Left lung (tissue), 10 donors: ENCODE results near the gene MIA2. TPM values are rescaled to one million over a fixed set of nuclear protein-coding genes. Genes with fewer than 3 reads are reported as not detected.

Experiments used
- ATAC-seq: fragments of 200-7000 bp; cut with Tn5 transposase; one replicate; pipeline ENCODE4 v1.9.1; 2020; ENCODE audit warnings: moderate library complexity
- DNase-seq, 4 donors: peaks; one replicate each; pipeline ENCODE4 v3.0.0-alpha.2; 2013 to 2020
- H3K27ac ChIP-seq, 2 donors: fragments of 200-600 bp; sonication (generic) in 1 of 2; one replicate each; pipeline versions ENCODE4 v1.5.0 to v1.8.0; 2020 to 2021
- H3K27me3 ChIP-seq, 2 donors: fragments of 200-600 bp; sonication (generic) in 1 of 2; one replicate each; pipeline versions ENCODE4 v1.5.0 to v1.8.0; 2020 to 2021
- H3K36me3 ChIP-seq, 2 donors: fragments of 200-600 bp; sonication (generic) in 1 of 2; one replicate each; pipeline versions ENCODE4 v1.5.0 to v1.8.0; 2020 to 2021
- H3K4me1 ChIP-seq, 2 donors: fragments of 200-600 bp; one replicate each; pipeline ENCODE4 v1.8.0; 2021
- H3K4me3 ChIP-seq, 2 donors: fragments of 200-600 bp; sonication (generic) in 1 of 2; one replicate each; pipeline versions ENCODE4 v1.5.0 to v1.8.0; 2020 to 2021; ENCODE audit warnings: mild to moderate bottlenecking in 1 of 2
- H3K9me3 ChIP-seq, 2 donors: fragments of 200-600 bp; sonication (generic) in 1 of 2; one replicate each; pipeline versions ENCODE4 v1.5.0 to v1.8.0; 2020 to 2021
- intact Hi-C, 2 donors: fragments of 100-400 bp; cut with DNase I; formaldehyde crosslinking; loops; one replicate each; pipeline versions ENCODE4 v1.11.2 to v1.14.2; 2022
- polyA plus RNA-seq, 6 donors: library from polyadenylated mRNA; unstranded; fragments of 120-200 nt; gene quantifications; one replicate each; pipeline ENCODE4 v1.2.1, GENCODE V29; 2013; ENCODE audit not compliant: insufficient read length in 6 of 6
- total RNA-seq, 2 donors: library from RNA; stranded (reverse); fragmentation: NEBNext Ultra II Directional; extraction: Animal tissue kit (Norgen Biotek cat#: 25700); gene quantifications; one replicate each; pipeline ENCODE4 v1.2.1, GENCODE V29; 2021
- TF ChIP-seq, protein P1 (sequence below), 2 donors: fragments of 200-600 bp; sonication (generic) in 1 of 2; IDR thresholded peaks; one replicate each; pipeline versions ENCODE4 v1.5.0 to v1.8.0; 2021; ENCODE audit warnings: antibody characterized with exemption in 2 of 2
- donor health status: DM: no; HTN: yes; CAD: no.
- donor health status: DM: no; HTN: no; CAD: no.

MIA2 gene
- total and polyA plus RNA-seq, 8 donors = 18.5 to 35.8 (median 22.3) TPM

DNA sequence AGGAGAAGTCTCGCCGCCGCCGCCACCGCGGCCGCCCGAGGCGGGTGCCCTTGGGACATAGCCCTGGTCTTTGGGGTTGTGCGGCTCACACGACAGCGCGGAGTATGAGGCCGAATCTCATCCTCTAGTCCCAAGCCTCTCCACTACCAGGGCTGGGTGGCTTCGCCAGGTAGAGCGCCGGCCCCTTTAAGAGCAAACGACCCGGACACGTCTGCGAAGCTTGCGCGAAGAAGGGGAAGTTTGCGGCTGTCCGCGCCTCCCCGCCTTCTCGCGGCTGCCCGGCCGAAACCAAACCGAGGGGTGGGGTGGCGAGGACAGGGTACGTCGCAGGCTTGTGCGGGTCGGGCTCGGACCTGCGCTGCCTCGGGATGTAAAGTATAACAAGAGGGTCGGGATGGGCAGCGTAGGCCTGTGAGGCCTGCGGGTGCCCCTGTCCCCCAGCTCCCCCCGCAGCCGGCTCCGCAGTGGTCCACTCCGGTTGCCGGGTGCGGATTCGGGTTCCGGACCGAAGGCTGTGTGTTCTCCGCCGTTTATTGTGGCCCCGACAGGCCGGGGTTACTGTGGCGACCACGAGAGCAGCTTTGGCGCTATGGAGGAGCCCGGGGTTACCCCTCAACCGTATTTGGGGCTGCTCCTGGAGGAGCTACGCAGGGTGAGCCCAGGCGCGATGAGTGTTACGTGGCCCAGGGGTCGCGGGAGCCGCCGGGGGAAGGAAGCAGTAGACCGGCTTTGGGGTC, 33.3 kb downstream of the MIA2 start:
- Histone ChIP-seq H3K4me3 (peak overlapping the region; percentile 87 to 90), H3K36me3 (no peaks in the 10 kb centered on the region), H3K9me3 (peaks cover 0 to 3% of the 10 kb centered on the region in 2 donors), H3K27ac (peak overlapping the region; percentile 98 to 100), H3K27me3 (no peaks in the 10 kb centered on the region), H3K4me1 (peaks cover 11 to 38% of the 10 kb centered on the region in 2 donors)
- TF ChIP-seq, protein P1, sequence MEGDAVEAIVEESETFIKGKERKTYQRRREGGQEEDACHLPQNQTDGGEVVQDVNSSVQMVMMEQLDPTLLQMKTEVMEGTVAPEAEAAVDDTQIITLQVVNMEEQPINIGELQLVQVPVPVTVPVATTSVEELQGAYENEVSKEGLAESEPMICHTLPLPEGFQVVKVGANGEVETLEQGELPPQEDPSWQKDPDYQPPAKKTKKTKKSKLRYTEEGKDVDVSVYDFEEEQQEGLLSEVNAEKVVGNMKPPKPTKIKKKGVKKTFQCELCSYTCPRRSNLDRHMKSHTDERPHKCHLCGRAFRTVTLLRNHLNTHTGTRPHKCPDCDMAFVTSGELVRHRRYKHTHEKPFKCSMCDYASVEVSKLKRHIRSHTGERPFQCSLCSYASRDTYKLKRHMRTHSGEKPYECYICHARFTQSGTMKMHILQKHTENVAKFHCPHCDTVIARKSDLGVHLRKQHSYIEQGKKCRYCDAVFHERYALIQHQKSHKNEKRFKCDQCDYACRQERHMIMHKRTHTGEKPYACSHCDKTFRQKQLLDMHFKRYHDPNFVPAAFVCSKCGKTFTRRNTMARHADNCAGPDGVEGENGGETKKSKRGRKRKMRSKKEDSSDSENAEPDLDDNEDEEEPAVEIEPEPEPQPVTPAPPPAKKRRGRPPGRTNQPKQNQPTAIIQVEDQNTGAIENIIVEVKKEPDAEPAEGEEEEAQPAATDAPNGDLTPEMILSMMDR (IDR thresholded peaks at IDR 0.05) = no peak
- intact Hi-C loops = no loop called here
- peak; percentile 93 for ATAC-seq
- peak; percentile 86 to 97 (median 88) for DNase-seq

DNA sequence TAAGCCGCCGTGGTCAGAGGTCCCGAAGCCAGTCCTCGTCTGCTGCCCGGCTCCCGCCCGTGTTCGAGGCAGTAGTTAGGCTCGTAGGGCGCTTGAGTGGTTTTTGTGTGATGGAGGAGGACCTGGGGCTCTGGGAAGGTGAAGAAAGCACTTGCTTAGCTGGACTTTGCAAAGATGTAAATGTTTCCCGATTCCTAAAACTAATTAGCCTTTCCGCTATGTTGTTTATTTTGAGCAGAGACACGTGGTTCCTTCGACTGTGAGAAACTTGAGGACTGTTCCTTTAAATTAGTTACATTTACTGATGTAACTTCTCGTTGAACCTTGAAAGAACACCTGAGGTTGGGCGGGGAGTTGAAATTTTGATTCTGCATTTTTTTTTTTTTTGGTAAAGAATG, 33.9 kb downstream of the MIA2 start:
- H3K9me3 ChIP-seq = no peaks in the 10 kb centered on the region

DNA sequence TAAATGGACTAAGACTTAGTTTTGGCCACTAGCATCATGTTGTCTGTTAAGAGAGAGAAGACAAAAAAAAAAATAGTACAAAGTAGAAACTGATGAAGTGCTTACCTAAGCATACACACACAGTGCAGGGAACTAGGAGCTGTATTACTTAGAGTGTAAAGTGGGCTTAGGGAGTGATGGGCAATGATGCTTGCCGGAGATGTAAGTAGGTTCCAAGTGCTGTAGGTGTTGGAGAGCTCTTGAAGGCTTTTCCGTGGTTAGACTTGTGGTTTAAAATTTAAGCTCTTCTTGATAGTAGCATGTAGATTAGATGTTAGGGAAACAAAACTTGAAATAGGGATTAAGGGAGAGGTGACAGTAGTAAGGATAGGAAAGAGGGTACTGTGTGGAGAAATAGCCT, 34.7 kb downstream of the MIA2 start:
- DNase-seq (peak in 1 of 4 donors; percentile 19), ATAC-seq (peak; percentile 11)
- intact Hi-C loops = no loop called here
- H3K27ac ChIP-seq = no peak overlapping the region
- no peaks in the 10 kb centered on the region for H3K27me3 ChIP-seq
- H3K9me3 ChIP-seq = peaks cover 0 to 3% of the 10 kb centered on the region in 2 donors
- peaks cover 11 to 38% of the 10 kb centered on the region in 2 donors for H3K4me1 ChIP-seq
- H3K36me3 ChIP-seq = no peaks in the 10 kb centered on the region
- peak overlapping the region; percentile 87 to 90 for H3K4me3 ChIP-seq
- TF ChIP-seq, protein P1 (IDR thresholded peaks at IDR 0.05) = no peak

More for the DNA sequence above, 33.9 kb downstream of the MIA2 start:
- H3K4me3 ChIP-seq = peak overlapping the region; percentile 87 to 90
- no peak for DNase-seq
- TF ChIP-seq, protein P1 (IDR thresholded peaks at IDR 0.05) = no peak
- H3K4me1 ChIP-seq = peaks cover 11 to 38% of the 10 kb centered on the region in 2 donors
- H3K27ac ChIP-seq = peak overlapping the region; percentile 98 to 100
- H3K36me3 ChIP-seq = no peaks in the 10 kb centered on the region
- intact Hi-C loops = no loop called here
- no peaks in the 10 kb centered on the region for H3K27me3 ChIP-seq
- ATAC-seq = peak; percentile 7

DNA sequence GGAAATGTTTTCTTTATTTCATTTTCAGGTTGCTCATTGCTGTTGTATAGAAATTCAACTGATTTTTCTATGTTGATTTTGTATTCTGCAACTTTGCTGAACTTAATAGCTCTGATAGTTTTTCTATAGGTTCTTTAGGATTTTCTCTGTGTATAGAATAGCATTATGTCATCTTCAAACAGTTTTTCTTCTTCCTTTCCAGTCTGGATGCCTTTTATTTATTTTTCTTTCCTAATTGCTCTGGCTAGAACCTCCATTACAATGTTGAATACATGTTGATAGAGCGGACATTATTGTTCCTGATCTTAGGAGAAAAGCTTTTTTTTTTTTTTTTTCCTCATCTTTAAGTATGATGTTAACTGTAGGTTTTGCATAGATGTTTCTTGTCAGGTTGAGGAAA, 39.2 kb downstream of the MIA2 start:
- ATAC-seq (no peak), DNase-seq (no peak)
- H3K27ac ChIP-seq = no peak overlapping the region
- H3K9me3 ChIP-seq = peaks cover 0 to 4% of the 10 kb centered on the region in 2 donors
- TF ChIP-seq, protein P1 (IDR thresholded peaks at IDR 0.05) = no peak
- H3K4me1 ChIP-seq = peaks cover 10 to 26% of the 10 kb centered on the region in 2 donors
- no peak overlapping the region for H3K4me3 ChIP-seq
- intact Hi-C loops = no loop called here
- H3K27me3 ChIP-seq = no peaks in the 10 kb centered on the region
- no peaks in the 10 kb centered on the region for H3K36me3 ChIP-seq

GRCh38 chr14:39275395-39275794, 41.7 kb downstream of the MIA2 start:
- H3K4me3 ChIP-seq = no peak overlapping the region
- H3K9me3 ChIP-seq = peaks cover 0 to 4% of the 10 kb centered on the region in 2 donors
- no peaks in the 10 kb centered on the region for H3K27me3 ChIP-seq
- intact Hi-C loops = no loop called here
- no peak overlapping the region for H3K27ac ChIP-seq
- no peak for ATAC-seq
- DNase-seq = no peak
- H3K36me3 ChIP-seq = peaks cover 0 to 10% of the 10 kb centered on the region in 2 donors
- peaks cover 0 to 1% of the 10 kb centered on the region in 2 donors for H3K4me1 ChIP-seq
- TF ChIP-seq, protein P1 (IDR thresholded peaks at IDR 0.05) = no peak
